ENCODE results near the gene IL1B.

Gene IL1B

GRCh38 chr2:112829101-112829960 is 7.2 kb downstream of the IL1B start:
- peak; percentile 79 for DNase-seq (ENCODE audit: low read depth)

DNA sequence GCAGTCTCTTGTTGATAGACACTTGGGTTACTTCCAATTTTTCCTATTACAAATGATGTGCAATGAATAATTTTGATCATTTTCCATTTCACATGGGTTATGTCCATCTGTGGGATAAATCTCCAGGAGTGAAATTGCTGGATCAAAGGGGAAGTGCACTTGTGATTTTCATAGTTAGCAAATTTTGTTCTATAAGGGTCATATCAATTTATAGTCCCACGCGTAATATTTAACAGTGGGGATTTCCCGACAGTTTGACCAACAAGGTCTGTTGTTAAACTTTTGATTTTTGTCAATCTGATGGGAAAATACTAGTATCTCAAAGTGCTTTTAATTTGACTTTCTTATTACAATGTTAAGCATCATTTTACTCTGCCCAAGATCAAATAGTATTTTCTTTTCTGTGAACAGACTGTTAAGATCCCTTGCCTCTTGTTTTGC is 8.3 kb downstream of the IL1B start:
- peak; percentile 60 for DNase-seq (ENCODE audit: low read depth)

GRCh38 chr2:112827604-112828185 is 8.9 kb downstream of the IL1B start:
- DNase-seq (ENCODE audit: low read depth), result no peak

DNA sequence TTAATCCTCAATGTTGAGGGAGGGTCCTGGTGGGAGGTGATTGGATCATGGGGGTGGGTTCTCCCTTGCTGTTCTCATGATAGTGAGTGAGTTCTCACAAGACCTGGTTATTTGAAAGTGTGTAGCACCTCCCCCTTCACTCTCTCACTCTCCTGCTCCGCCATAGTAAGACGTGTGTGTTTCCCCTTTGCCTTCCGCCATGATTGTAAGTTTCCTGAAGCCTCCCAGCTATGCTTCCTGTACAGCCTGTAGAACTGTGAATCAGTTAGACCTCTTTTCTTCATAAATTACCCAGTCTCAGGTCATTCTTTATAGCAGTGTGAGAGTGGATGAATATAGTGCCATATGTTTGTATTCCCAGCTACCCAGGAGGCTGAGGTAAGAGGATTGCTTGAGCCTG is 9.6 kb downstream of the IL1B start:
- no peak for DNase-seq (ENCODE audit: low read depth)

DNA sequence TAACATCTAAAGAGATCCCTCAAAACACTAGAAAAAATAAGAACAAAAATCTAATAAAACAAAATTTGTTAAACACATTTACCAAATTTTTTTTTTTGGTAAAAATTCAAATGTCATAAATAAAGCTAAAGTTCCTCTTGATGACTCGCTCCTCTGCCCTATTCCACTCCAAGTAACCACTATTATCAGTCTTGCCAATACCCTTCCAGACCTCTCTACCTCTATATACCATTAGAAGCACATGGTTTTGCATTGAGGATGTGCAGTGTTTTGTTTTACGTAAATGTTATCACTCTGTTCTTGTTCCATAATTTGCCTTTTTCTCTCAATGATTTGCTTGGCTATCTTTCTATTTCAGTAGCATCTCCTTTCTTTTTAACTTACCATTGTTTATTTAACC is 10.9 kb downstream of the IL1B start:
- peak; percentile 39 for DNase-seq (ENCODE audit: low read depth)

GRCh38 chr2:112824694-112825085 is 11.9 kb downstream of the IL1B start:
- DNase-seq (ENCODE audit: low read depth), result no peak

DNA sequence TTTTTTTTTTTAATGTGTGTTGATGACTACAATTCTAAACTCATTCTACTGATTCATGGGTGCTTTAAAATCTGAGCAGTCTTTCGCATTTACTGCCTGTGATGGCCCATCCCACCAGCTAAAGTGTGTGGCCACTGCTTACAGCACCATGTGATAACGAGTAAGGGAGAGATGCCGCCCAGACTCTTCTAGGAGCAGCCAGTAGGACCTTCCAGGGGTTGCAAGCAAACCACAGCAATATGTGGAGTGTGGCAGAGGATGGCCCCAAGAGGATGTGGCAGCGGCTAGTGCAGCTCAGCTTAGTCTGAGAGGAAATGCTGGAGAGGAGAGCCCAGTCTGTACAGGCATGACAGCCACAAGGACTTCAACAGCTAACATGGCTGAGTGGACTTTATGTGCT is 14.9 kb downstream of the IL1B start:
- no peak for DNase-seq (ENCODE audit: low read depth)

GRCh38 chr2:112821142-112821541 is 15.4 kb downstream of the IL1B start:
- DNase-seq (ENCODE audit: low read depth), result peak; percentile 49

GRCh38 chr2:112820343-112820742 is 16.2 kb downstream of the IL1B start:
- no peak for DNase-seq (ENCODE audit: low read depth)

- DNase-seq (ENCODE audit: low read depth), result no peak
Observed at GRCh38 chr2:112819081-112819480, 17.5 kb downstream of the IL1B start.

DNA sequence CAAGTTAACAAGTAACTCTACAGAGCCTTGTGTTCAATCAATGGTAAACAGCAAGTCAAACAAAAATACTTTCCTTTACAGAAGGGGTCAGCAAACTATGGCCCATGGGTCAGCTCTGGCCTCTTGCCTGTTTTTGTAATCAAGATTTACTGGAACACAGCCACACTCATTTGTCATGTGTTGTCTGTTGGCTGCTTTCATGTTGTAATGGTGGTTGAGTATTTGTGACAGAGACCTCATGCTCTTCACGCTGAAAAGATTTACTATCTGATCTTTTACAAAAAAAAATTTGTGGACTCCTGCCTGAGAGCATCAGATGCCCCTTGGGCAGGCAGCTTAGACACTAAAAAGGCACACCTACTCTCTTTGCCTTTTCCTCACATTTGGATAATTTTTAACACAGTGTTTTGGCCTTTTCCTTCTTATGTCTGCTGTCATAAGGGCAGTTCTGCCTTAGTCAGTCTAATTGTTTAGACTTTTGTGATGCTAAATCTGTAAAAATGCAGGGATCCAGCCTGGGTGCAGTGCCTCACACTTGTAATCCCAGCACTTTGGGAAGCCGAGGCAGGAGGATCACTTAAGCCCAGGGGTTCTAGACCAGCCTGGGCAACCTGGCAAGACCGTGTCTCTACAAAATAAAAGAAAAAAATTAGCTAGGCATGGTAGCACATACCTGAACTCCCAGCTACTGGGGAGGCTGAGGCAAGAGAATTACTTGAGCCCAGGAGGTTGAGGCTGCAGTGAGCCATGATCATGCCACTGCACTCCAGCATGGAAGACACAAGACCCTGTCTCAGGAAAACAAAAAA is 18.3 kb downstream of the IL1B start:
- no peak for DNase-seq (ENCODE audit: low read depth)

DNA sequence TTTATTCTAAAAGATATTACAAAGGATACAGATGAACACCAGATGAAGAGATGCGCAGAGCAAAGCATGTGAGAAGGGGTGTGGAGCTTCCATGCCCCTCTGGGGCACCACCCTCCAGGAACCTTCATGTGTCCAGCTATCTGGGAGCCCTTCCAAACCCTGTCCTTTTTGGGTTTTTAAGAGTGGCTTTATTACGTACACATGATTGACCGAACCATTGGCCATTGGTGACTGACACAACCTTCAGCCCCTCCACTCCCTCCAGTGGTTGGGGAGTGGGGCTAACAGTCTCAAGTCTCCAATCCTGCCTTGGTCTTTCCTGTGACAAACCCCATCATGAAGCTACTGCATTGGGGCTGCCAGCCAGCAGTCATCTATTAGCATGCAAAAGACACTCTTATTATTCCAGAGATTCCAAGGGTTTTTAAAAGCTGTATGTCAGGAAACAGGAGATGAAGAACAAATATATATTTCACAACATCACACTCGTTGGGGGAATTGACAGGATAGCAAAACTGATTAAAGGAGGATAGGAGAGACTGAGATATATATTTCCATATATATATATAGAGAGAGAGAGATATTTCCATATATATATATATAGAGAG is 19.4 kb downstream of the IL1B start:
- DNase-seq (ENCODE audit: low read depth), result no peak

- peak; percentile 63 for DNase-seq (ENCODE audit: low read depth)
Observed at GRCh38 chr2:112814278-112814677, 22.3 kb downstream of the IL1B start.

GRCh38 chr2:112813280-112813966 is 23.2 kb downstream of the IL1B start:
- no peak for DNase-seq (ENCODE audit: low read depth)

- DNase-seq (ENCODE audit: low read depth), result peak; percentile 88
Observed at GRCh38 chr2:112812318-112813267, 24.0 kb downstream of the IL1B start.

- peak; percentile 98 for DNase-seq (ENCODE audit: low read depth)
Observed at GRCh38 chr2:112811841-112812306, 24.7 kb downstream of the IL1B start.

GRCh38 chr2:112811276-112811831 is 25.2 kb downstream of the IL1B start:
- no peak for DNase-seq (ENCODE audit: low read depth)

- DNase-seq (ENCODE audit: low read depth), result no peak
Observed at GRCh38 chr2:112809112-112809511, 27.5 kb downstream of the IL1B start.

DNA sequence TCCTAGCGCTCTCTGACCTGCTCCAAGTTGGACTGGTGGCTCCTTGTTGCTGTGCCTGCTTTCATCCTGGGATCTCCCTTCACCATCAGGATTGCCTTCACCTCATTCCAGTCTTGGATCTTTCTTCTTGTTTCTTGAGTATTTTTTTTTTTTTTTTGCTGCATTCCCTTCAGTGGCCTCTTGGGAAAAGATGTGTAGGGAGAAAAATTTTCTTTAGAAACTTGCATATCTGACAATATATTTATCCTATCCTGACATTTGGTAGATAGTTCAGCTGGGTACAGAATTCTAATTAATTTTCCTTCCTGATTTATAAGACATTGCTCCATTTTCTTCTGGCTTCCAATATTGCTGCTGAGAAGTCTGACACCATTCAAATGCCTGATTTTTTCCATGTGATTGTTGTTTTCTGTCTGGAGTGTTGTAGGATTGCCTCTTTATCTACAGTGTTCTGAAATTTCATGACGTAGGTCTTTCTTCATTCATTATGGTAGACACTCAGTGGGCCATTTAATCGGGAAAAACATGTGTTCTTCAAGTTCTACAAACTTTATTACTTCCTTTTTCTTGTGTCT is 29.3 kb downstream of the IL1B start:
- DNase-seq (ENCODE audit: low read depth), result peak; percentile 49

GRCh38 chr2:112805542-112805941 is 31.0 kb downstream of the IL1B start:
- DNase-seq (ENCODE audit: low read depth), result no peak
